ENCODE measurements around the gene GRIN3B. TPM values are rescaled to one million over a fixed set of nuclear protein-coding genes. Genes with fewer than 3 reads are reported as not detected.

Gene GRIN3B
- total and polyA plus RNA-seq, 7 donors, result 0.04 to 0.14 TPM; not detected in 5

GRCh38 chr19:994516-994915 is 5.7 kb upstream of the GRIN3B start:
- DNase-seq, result no peak
- no peak overlapping the region for H3K4me3 ChIP-seq
- peaks cover 27 to 52% (median 40%) of the 10 kb centered on the region in 3 donors for H3K27me3 ChIP-seq
- H3K9me3 ChIP-seq, result no peaks in the 10 kb centered on the region
- 94 to 96% methylated on average over 18 of the region's 18 CpGs for WGBS, 2 donors
- no peak for TF ChIP-seq EP300 (IDR thresholded peaks at IDR 0.05)
- no peak for TF ChIP-seq POLR2A (IDR thresholded peaks at IDR 0.05)
- no peak for TF ChIP-seq CTCF (IDR thresholded peaks at IDR 0.05)
- H3K4me1 ChIP-seq, result peaks cover 0 to 13% (median 9%) of the 10 kb centered on the region in 4 donors
- H3K36me3 ChIP-seq, result peaks cover 0 to 45% (median 18%) of the 10 kb centered on the region in 4 donors
- intact Hi-C loops (cut with DNase I), result no loop called here
- H3K27ac ChIP-seq, result no peak overlapping the region

GRCh38 chr19:995051-995827 is 5.0 kb upstream of the GRIN3B start:
- WGBS, 2 donors, result 38 to 81% methylated on average over 26 of the region's 26 CpGs
- H3K4me3 ChIP-seq, result no peak overlapping the region
- no peak for TF ChIP-seq POLR2AphosphoS5 (IDR thresholded peaks at IDR 0.05)
- TF ChIP-seq CTCF (IDR thresholded peaks at IDR 0.05), result no peak
- no peak for TF ChIP-seq POLR2A (IDR thresholded peaks at IDR 0.05)
- no peak for TF ChIP-seq EP300 (IDR thresholded peaks at IDR 0.05)
- H3K27ac ChIP-seq, result no peak overlapping the region
- peaks cover 0 to 38% (median 10%) of the 10 kb centered on the region in 4 donors for H3K36me3 ChIP-seq
- no peaks in the 10 kb centered on the region for H3K9me3 ChIP-seq
- peaks cover 31 to 59% (median 48%) of the 10 kb centered on the region in 3 donors for H3K27me3 ChIP-seq
- DNase-seq, result no peak
- peaks cover 0 to 17% (median 12%) of the 10 kb centered on the region in 4 donors for H3K4me1 ChIP-seq
- intact Hi-C loops (cut with DNase I), result no loop called here

- WGBS, 2 donors, result 5 to 15% methylated on average over 64 of the region's 64 CpGs
- Histone ChIP-seq H3K9me3 (no peaks in the 10 kb centered on the region), H3K36me3 (peaks cover 0 to 29% (median 6%) of the 10 kb centered on the region in 4 donors), H3K4me3 (no peak overlapping the region), H3K27me3 (peaks cover 38 to 68% (median 56%) of the 10 kb centered on the region in 3 donors), H3K4me1 (peaks cover 0 to 25% (median 21%) of the 10 kb centered on the region in 4 donors), H3K27ac (no peak overlapping the region)
- intact Hi-C loops (cut with DNase I), result no loop called here
- TF ChIP-seq EP300 (IDR thresholded peaks at IDR 0.05) (no peak), POLR2AphosphoS5 (IDR thresholded peaks at IDR 0.05) (no peak), POLR2A (IDR thresholded peaks at IDR 0.05) (no peak), CTCF (IDR thresholded peaks at IDR 0.05) (no peak)
- DNase-seq, result no peak
Measured at GRCh38 chr19:996051-996838, 4.0 kb upstream of the GRIN3B start.

GRCh38 chr19:998064-998463 is 2.2 kb upstream of the GRIN3B start:
- TF ChIP-seq EP300 (IDR thresholded peaks at IDR 0.05), result no peak
- H3K36me3 ChIP-seq, result peaks cover 0 to 16% (median 5%) of the 10 kb centered on the region in 4 donors
- WGBS, 2 donors, result 31 to 48% methylated on average over 6 of the region's 6 CpGs
- H3K4me3 ChIP-seq, result no peak overlapping the region
- no peaks in the 10 kb centered on the region for H3K9me3 ChIP-seq
- intact Hi-C loops (cut with DNase I), result no loop called here
- peaks cover 40 to 86% (median 71%) of the 10 kb centered on the region in 3 donors for H3K27me3 ChIP-seq
- H3K4me1 ChIP-seq, result peaks cover 0 to 33% (median 25%) of the 10 kb centered on the region in 4 donors
- DNase-seq, result no peak
- H3K27ac ChIP-seq, result no peak overlapping the region

- Histone ChIP-seq H3K4me3 (no peak overlapping the region), H3K27ac (no peak overlapping the region), H3K36me3 (peaks cover 0 to 4% (median under 1%) of the 10 kb centered on the region in 4 donors), H3K27me3 (peaks cover 40 to 93% (median 74%) of the 10 kb centered on the region in 3 donors), H3K9me3 (no peaks in the 10 kb centered on the region), H3K4me1 (peaks cover 0 to 33% (median 25%) of the 10 kb centered on the region in 4 donors)
- 45 to 65% methylated on average over 3 of the region's 3 CpGs for WGBS, 2 donors
- no peak for DNase-seq
- intact Hi-C loops (cut with DNase I), result no loop called here
- TF ChIP-seq POLR2AphosphoS5 (IDR thresholded peaks at IDR 0.05) (no peak), CTCF (IDR thresholded peaks at IDR 0.05) (no peak), EP300 (IDR thresholded peaks at IDR 0.05) (no peak), POLR2A (IDR thresholded peaks at IDR 0.05) (no peak)
Measured at GRCh38 chr19:999379-999719, 870 bp upstream of the GRIN3B start.

Data from sigmoid colon (tissue), 7 donors.